ENCODE measurements around the gene MAGEA6.
"Not testable (repeated sequence)": the region's sequence is repeated elsewhere in the genome, so short reads cannot be mapped to it uniquely, and the experiment has no call there.

The MAGEA6 gene, protein sequence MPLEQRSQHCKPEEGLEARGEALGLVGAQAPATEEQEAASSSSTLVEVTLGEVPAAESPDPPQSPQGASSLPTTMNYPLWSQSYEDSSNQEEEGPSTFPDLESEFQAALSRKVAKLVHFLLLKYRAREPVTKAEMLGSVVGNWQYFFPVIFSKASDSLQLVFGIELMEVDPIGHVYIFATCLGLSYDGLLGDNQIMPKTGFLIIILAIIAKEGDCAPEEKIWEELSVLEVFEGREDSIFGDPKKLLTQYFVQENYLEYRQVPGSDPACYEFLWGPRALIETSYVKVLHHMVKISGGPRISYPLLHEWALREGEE

DNA sequence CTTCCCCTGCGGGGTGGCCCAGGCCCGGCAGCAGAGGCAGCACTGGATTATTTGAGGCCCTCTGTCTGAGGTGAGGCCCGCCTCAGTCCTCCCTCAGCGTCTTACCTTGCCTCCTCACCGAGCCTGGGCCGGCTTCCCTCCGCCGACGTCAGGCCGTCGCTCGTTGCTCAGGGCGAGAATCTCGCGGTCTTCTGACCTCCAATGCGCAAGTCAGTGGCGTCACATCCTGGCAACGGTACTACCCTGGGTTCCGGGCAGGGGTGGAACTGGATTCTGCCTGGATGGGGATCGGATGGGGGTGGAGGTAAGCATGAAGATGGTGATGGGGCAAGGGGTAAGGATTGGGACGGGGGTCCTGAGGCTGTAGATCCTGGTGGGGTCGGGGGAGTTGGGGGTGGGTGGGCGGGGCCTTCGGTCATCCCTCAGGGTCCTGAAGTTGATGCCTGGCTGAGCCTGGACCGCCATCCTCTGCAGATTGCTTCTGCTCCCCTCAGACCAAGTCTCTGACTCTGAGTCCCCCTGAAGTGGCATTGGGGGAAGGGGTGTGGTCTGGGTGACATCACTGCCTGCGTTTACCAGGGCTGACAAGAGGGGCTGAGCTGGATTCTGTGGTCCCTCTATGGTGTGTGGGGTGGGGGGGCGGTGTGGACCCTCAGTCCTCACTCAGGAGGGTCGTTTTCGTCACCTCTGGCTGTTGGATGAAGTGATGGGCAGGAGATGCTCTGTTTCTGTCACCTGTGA is at the start of gene MAGEA6:
Gene MAGEA6, minus strand, starts transcription at position 141 of the 741 bp plus-strand sequence. CDS start 2,039 bp downstream, outside the sequence.
- H3K36me3 ChIP-seq (ENCODE audit: insufficient read depth); H3K4me3 ChIP-seq (IDR thresholded peaks at IDR 0.05; ENCODE audit: insufficient read depth, low read depth, low read length); H2AFZ ChIP-seq (ENCODE audit: low read depth); H3K4me1 ChIP-seq (ENCODE audit: low read depth, poor library complexity, severe bottlenecking); H3K79me2 ChIP-seq (ENCODE audit: insufficient read depth, low read depth); H3K9ac ChIP-seq; H4K20me1 ChIP-seq (ENCODE audit: insufficient read depth); H3K27me3 ChIP-seq (ENCODE audit: insufficient read depth, low read depth); H3K27ac ChIP-seq; H3K4me2 ChIP-seq: not testable (repeated sequence)

DNA sequence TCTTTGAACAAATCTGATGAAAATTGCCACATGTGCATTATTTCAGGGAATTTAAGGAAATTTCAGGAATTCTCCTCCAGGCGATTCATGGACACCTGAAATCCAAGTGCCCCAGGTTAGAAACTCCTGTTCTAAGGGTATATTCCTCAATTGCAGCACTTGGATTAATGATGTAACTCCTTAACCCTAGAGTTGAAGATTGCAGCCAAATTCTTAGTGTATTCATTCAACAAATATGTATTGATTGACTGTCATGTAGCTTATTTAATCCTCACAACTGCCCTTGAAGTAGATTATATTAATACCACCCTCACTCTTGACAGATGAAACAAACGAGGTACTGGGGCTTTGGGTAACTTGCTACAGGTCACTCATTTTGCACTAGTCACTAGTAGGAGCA is 49.8 kb upstream of the MAGEA6 start:
- no peak overlapping the region for H3K9ac ChIP-seq
- H4K20me1 ChIP-seq (ENCODE audit: insufficient read depth) = no peaks in the 10 kb centered on the region
- H3K79me2 ChIP-seq (ENCODE audit: insufficient read depth, low read depth) = no peaks in the 10 kb centered on the region
- peaks cover 21% of the 10 kb centered on the region for H3K4me1 ChIP-seq (ENCODE audit: low read depth, poor library complexity, severe bottlenecking)
- TF ChIP-seq, protein P1, sequence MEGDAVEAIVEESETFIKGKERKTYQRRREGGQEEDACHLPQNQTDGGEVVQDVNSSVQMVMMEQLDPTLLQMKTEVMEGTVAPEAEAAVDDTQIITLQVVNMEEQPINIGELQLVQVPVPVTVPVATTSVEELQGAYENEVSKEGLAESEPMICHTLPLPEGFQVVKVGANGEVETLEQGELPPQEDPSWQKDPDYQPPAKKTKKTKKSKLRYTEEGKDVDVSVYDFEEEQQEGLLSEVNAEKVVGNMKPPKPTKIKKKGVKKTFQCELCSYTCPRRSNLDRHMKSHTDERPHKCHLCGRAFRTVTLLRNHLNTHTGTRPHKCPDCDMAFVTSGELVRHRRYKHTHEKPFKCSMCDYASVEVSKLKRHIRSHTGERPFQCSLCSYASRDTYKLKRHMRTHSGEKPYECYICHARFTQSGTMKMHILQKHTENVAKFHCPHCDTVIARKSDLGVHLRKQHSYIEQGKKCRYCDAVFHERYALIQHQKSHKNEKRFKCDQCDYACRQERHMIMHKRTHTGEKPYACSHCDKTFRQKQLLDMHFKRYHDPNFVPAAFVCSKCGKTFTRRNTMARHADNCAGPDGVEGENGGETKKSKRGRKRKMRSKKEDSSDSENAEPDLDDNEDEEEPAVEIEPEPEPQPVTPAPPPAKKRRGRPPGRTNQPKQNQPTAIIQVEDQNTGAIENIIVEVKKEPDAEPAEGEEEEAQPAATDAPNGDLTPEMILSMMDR (conservative IDR thresholded peaks at IDR 0.05; ENCODE audit: low read depth, low read length) = no peak
- no peaks in the 10 kb centered on the region for H3K36me3 ChIP-seq (ENCODE audit: insufficient read depth)
- no peak overlapping the region for H2AFZ ChIP-seq (ENCODE audit: low read depth)
- no peak overlapping the region for H3K4me2 ChIP-seq
- no peaks in the 10 kb centered on the region for H3K27me3 ChIP-seq (ENCODE audit: insufficient read depth, low read depth)
- H3K27ac ChIP-seq = no peak overlapping the region
- no peak overlapping the region for H3K4me3 ChIP-seq (IDR thresholded peaks at IDR 0.05; ENCODE audit: insufficient read depth, low read depth, low read length)

DNA sequence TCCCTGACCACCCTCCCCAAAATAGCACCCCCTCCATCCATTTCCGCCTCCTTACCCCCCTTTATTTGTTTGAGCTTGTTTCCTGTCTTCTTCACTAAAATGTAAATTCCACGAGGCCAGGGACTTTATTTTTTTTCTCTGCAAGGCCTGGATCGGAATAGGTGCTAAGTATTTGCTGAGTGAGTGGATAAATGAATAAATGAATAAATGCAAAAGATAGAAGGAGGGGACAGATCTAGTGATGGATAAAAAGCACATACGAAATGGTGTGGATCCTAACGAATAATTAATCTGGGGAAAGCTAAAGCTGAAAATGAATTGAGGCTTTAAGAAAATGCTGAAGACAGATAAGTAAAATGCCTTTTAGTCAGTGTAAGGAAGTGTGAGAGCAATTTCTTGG is 48.9 kb upstream of the MAGEA6 start:
- H3K27me3 ChIP-seq (ENCODE audit: insufficient read depth, low read depth) = no peaks in the 10 kb centered on the region
- no peaks in the 10 kb centered on the region for H4K20me1 ChIP-seq (ENCODE audit: insufficient read depth)
- H3K4me1 ChIP-seq (ENCODE audit: low read depth, poor library complexity, severe bottlenecking) = peaks cover 19% of the 10 kb centered on the region

DNA sequence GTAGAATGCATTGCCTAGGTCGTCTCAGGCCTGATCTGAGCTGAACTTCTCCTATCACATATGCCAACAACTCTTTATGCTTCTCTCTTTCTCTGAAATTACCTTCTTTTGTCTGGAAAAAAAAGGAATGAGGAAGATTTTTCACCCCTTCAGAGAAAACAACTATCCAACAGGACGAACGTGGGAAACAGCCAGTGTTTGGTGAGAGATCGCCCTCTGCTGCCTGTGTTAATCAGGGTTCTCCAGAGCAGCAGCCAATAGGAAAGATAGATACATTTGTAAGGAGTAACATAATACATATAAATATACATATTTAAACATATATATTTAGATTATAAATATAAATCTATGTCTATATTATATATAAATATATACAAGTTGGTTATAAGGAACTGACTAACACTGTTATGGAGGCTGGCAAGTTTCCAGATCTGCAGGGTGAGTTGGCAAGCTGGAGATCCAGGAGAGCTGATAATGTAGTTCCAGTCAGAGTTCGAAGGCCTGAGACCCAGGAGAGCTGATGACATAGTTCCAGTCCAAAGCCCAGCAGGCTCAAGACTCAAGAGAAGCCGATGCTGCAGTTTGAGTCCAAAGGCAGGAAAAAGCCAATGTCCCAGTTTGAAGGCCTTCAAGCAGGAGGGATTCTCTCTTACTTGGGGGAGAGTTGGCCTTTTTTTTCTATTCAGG is 47.7 kb upstream of the MAGEA6 start:
- H3K9ac ChIP-seq = no peak overlapping the region
- H3K4me3 ChIP-seq (IDR thresholded peaks at IDR 0.05; ENCODE audit: insufficient read depth, low read depth, low read length) = no peak overlapping the region
- H3K4me2 ChIP-seq = no peak overlapping the region
- H3K27ac ChIP-seq = no peak overlapping the region
- H3K79me2 ChIP-seq (ENCODE audit: insufficient read depth, low read depth) = no peaks in the 10 kb centered on the region
- H4K20me1 ChIP-seq (ENCODE audit: insufficient read depth) = no peaks in the 10 kb centered on the region
- TF ChIP-seq, protein P1 (conservative IDR thresholded peaks at IDR 0.05; ENCODE audit: low read depth, low read length) = peak; percentile 53
- H3K27me3 ChIP-seq (ENCODE audit: insufficient read depth, low read depth) = no peaks in the 10 kb centered on the region
- H3K4me1 ChIP-seq (ENCODE audit: low read depth, poor library complexity, severe bottlenecking) = peaks cover 8% of the 10 kb centered on the region
- no peaks in the 10 kb centered on the region for H3K36me3 ChIP-seq (ENCODE audit: insufficient read depth)
- no peak overlapping the region for H2AFZ ChIP-seq (ENCODE audit: low read depth)

More for the DNA sequence above, 48.9 kb upstream of the MAGEA6 start:
- Histone ChIP-seq H3K27ac (no peak overlapping the region), H3K9ac (no peak overlapping the region), H3K79me2 (ENCODE audit: insufficient read depth, low read depth) (no peaks in the 10 kb centered on the region), H3K36me3 (ENCODE audit: insufficient read depth) (no peaks in the 10 kb centered on the region), H3K4me3 (IDR thresholded peaks at IDR 0.05; ENCODE audit: insufficient read depth, low read depth, low read length) (no peak overlapping the region), H3K4me2 (no peak overlapping the region), H2AFZ (ENCODE audit: low read depth) (no peak overlapping the region)
- TF ChIP-seq, protein P1 (conservative IDR thresholded peaks at IDR 0.05; ENCODE audit: low read depth, low read length) = no peak
